Measurements from ENCODE around the gene HECW1.
"Not testable (repeated sequence)": the region's sequence is repeated elsewhere in the genome, so short reads cannot be mapped to it uniquely, and the experiment has no call there.

Gene HECW1

DNA sequence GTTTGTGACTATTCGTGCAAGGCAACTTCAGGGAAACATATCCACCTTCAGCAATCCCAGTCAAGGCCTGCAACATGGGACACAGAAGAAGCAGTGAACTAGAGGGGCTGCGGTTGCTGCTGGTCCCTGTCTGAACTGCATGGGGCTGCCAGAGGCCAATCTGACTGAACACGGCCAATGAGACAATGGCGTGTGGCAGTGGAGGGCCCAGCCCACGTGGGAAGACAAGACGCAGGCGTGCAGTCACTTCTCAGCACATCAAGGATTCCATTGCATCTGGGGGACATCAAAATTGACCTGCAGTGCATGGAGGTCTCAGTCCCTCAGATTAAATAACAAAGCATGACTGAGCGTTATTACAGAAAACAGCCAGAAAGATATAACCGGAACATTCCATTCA lies 215.9 kb downstream of the HECW1 start:
- DNase-seq (ENCODE audit: low read depth) = no peak
- no peak overlapping the region for H3K4me3 ChIP-seq (ENCODE audit: low read depth, low read length)

DNA sequence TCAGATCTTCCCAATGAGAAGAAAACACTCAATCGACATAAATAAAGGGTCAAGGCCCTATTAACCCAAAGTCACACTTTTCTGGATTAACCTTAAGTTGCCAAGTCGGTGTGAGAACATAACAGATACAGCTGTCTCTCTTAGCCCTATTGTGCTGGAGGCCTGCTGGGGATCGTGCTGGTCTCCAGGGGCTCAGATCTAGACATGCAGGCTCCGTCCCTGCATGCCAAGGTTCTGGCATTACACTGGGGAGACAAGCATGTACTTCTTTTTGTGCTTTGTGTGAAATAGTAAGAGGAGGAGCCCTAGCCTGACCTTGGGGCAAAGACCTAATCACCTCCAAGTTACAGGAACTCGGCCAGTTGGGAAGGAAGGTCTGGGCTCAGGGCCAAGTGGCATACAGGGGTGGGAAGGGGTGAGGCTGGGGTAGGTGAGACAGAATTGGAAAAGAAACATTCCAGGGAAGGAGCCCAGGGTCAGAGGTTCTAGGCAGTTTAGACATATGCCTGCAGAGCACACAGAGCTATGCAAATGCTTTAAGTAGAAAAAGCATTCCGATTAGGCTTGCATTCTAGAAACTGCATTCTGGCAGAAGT lies 216.4 kb downstream of the HECW1 start:
- H3K4me3 ChIP-seq (ENCODE audit: low read depth, low read length) = no peak overlapping the region
- DNase-seq (ENCODE audit: low read depth) = no peak

- no peak for DNase-seq (ENCODE audit: low read depth)
- H3K4me3 ChIP-seq (ENCODE audit: low read depth, low read length) = no peak overlapping the region
These were observed 219.8 kb downstream of the HECW1 start for GRCh38 chr7:43332193-43332796.

GRCh38 chr7:43337191-43337590 lies 224.7 kb downstream of the HECW1 start:
- no peak overlapping the region for H3K4me3 ChIP-seq (ENCODE audit: low read depth, low read length)

GRCh38 chr7:43337811-43338210 lies 225.4 kb downstream of the HECW1 start:
- DNase-seq (ENCODE audit: low read depth) = no peak
- no peak overlapping the region for H3K4me3 ChIP-seq (ENCODE audit: low read depth, low read length)

More at GRCh38 chr7:43337191-43337590, 224.7 kb downstream of the HECW1 start:
- no peak for DNase-seq (ENCODE audit: low read depth)

DNA sequence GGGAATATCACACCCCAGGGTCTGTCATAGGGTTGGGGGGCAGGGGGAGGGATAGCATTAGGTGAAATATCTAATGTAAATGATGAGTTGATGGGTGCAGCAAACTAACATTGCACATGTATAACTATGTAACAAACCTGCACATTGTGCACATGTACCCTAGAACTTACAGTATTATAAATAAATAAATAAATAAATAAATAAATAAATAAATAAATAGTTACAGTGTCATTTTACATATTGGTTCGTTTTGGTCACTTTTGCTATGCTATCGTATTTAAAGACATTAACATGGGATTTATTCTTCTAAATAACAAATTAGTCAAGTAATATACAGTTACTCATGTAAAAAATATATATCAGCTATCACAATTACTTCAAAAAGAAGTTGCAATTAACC lies 228.7 kb downstream of the HECW1 start:
- no peak for DNase-seq (ENCODE audit: low read depth)

GRCh38 chr7:43343417-43343816 lies 231.0 kb downstream of the HECW1 start:
- DNase-seq (ENCODE audit: low read depth); H3K4me3 ChIP-seq (ENCODE audit: low read depth, low read length): not testable (repeated sequence)

More for the DNA sequence above, 228.7 kb downstream of the HECW1 start:
- H3K4me3 ChIP-seq (ENCODE audit: low read depth, low read length) = no peak overlapping the region

DNA sequence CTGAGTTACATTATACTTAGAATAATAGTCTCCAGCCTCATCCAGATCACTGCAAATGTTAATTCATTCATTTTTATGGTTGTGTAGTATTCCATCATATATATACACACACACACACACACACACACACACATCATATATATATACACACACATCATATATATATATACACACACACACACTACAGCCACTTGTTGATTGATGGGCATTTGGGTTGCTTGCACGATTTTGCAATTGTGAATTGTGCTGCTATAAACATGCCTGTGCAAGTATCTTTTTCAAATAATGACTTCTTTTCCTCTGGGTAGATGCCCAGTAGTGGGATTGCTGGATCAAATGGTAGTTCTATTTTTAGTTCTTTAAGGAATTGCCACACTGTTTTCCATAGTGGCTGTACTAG lies 233.2 kb downstream of the HECW1 start:
- H3K4me3 ChIP-seq (ENCODE audit: low read depth, low read length); DNase-seq (ENCODE audit: low read depth): not testable (repeated sequence)

DNA sequence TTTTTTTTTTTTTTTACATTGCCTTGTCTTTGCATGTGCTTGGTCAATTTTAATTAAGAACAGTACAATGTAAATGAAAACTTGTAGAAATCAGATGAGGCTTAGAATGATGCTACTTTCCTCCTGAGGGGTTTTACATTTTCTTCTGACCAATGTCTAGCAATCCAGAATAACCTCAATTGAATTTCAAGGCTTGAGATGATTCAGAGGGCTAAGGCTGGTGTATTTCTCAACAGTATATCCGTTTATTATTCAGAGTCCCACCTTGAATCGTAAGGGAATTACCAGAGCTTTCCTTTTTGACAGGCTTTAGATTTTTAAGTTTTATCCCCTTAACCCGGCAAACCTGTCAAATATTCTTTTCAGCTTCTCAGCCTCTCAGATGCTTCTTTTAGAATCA lies 239.2 kb downstream of the HECW1 start:
- no peak overlapping the region for H3K4me3 ChIP-seq (ENCODE audit: low read depth, low read length)
- no peak for DNase-seq (ENCODE audit: low read depth)

GRCh38 chr7:43353902-43354301 lies 241.5 kb downstream of the HECW1 start:
- no peak overlapping the region for H3K4me3 ChIP-seq (ENCODE audit: low read depth, low read length)
- DNase-seq (ENCODE audit: low read depth) = no peak

- no peak overlapping the region for H3K4me3 ChIP-seq (ENCODE audit: low read depth, low read length)
- DNase-seq (ENCODE audit: low read depth) = peak; percentile 1
These were observed 250.2 kb downstream of the HECW1 start for GRCh38 chr7:43362652-43363034.

DNA sequence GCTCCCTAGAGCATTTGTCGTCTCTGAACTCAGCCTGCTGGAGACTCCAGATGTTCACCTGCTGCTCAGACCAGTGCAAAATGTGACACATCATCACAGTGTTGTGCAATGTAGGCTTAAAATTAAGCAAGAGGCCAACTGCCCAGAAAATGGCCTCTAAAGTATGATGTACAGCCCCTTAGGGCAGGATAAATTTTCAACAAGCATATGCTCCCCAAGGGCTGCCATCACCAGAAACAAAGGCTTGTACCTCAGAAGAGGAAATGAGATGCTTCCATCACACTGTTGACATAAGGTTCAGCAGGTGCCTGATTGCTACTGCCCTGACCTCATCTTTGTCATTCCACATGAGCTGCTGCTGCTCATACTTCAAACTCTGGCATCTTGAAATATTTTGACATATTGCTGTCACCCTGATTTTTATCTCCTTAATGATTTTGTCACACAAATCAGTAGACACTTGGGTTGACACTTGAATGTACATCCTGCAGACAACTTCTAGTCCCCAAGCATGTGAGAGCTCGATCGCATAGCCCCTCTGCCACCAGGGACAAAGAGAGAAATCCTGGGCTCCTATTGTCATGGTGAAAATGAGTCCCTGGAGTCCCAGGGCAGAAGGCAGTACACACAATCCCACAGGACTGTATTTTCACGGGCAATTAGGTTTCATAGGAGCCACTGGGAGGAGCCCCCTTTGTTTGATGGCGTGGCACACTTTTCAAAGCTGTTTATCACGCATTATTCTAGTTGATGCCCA lies 250.8 kb downstream of the HECW1 start:
- no peak overlapping the region for H3K4me3 ChIP-seq (ENCODE audit: low read depth, low read length)
- DNase-seq (ENCODE audit: low read depth) = peak; percentile 3

DNA sequence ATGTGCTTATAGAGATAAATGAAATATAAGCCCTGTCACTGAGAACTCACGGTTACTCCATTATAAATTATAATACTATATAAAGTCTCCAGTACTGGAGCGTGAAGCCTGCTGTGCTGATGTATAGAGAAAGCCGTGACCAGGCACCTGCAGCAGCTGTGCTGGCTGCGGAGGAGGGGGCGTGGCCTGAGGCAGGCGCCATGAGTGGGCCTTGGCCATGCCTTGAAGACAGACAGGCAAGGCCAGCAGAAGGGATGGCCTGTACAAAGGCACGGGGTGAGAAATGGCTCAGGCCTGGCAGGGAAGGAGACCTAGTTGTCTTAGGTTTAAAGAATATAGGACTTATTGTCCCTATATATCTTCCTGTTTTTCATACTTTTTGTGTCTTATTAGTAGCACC lies 251.9 kb downstream of the HECW1 start:
- no peak for DNase-seq (ENCODE audit: low read depth)
- H3K4me3 ChIP-seq (ENCODE audit: low read depth, low read length) = no peak overlapping the region

DNA sequence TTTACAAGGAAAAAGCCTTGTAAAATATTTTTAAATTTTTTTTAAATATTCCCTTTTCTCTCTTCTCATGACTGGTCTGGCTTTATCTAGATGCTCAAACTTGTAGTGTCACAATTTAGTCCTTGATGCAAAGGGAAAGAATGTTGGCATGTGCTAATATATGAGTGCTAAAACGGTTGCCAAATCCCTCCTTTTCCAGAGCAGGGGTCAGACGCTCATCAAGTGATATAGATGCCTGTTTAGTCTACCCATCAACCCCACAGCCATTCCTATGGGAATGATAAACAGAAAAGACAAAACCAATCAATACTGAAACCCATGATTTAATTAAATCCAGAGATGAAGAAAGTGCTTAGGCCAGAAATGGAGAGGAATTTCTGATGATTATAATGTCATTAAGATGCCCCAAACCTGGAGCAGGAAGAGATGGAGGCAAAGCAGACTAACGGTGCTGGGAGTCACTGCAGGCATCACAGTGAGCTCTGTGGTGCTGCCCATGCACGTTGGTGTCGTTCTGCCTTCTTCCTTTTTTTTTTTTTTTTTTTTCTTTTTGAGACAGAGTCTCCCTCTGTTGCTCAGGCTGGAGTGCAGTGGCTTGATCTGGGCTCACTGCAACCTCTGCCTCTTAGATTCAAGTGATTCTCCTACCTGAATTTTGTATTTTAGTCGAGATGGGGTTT lies 260.4 kb downstream of the HECW1 start:
- no peak for DNase-seq (ENCODE audit: low read depth)

DNA sequence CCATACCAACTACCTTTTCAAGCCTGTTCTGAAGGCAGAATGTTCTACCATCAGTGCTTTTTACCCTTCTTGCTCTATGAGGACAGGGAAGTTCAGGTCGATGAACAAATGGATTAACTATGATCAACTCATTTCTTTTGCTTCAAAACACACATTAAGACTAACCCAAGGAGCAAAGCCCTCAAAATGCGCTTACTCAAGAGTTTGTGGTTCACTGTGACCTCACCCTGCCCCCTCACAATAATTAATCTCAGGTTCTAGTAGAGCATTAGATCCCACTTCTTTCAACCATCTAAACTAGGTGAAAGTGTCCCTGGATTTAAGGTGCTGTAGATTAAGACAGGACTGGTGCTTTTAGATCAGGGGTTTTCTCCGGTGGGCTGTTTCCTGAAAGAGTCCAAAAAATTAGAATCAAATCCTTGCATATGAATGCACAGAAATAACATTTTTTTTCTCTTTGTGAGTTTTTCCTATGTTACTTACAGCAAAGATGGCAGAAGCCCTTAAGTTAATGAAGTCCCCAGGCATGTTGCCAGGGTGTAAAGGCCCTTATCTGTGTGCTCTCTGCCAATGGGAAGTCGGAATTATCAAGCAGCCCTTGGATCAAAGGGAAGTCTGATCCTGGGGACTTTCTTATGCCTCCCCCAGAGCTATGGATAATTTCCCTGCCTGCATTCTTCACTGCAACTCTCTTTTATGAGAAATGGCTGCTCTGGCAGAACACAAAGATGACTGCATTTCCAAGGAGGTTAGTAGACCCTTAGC lies 264.9 kb downstream of the HECW1 start:
- DNase-seq (ENCODE audit: low read depth) = no peak
- no peak overlapping the region for H3K4me3 ChIP-seq (ENCODE audit: low read depth, low read length)

More for the DNA sequence above, 260.4 kb downstream of the HECW1 start:
- no peak overlapping the region for H3K4me3 ChIP-seq (ENCODE audit: low read depth, low read length)

- DNase-seq (ENCODE audit: low read depth) = no peak
- H3K4me3 ChIP-seq (ENCODE audit: low read depth, low read length) = no peak overlapping the region
These were observed 266.8 kb downstream of the HECW1 start for GRCh38 chr7:43379210-43379609.

DNA sequence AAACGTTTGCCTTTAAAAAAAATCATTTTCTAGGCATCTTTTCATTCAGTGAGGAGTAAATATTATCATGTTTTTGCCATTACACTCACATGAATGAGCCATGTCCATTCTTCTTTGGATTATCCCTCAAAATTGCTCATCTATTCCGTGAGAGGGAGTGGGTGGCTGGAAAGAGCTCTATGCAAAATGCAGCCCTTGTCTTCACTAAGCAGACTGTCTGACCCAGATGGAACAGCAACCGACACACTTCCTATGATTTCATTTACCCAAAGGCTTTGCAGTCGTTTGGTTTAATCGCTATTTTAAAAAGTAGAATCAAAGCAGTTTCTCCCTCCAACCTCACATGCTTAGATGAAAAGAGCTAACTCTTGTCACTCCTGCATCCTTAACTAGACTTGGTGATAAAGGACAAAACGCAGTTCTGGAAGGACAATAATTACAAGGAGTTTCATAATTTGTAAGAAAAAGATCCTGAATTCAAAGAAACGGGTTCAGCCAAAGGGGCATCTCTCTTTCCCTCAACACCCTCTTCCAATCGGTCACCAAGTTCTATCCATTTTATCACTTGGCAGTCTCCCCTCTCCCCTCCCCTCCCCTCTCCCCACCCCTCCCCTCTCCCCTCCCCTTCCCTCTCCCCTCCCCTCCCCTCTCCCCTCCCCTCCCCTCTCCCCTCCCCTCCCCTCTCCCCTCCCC lies 272.3 kb downstream of the HECW1 start:
- no peak overlapping the region for H3K4me3 ChIP-seq (ENCODE audit: low read depth, low read length)
- DNase-seq (ENCODE audit: low read depth) = no peak

GRCh38 chr7:43385309-43385680 lies 272.8 kb downstream of the HECW1 start:
- DNase-seq (ENCODE audit: low read depth) = no peak
- H3K4me3 ChIP-seq (ENCODE audit: low read depth, low read length) = no peak overlapping the region

GRCh38 chr7:43385856-43386255 lies 273.4 kb downstream of the HECW1 start:
- no peak overlapping the region for H3K4me3 ChIP-seq (ENCODE audit: low read depth, low read length)
- peak; percentile 1 for DNase-seq (ENCODE audit: low read depth)

Data from skeletal muscle cell (primary cell).